Measurements from ENCODE around the gene CGGBP1. TPM values are rescaled to one million over a fixed set of nuclear protein-coding genes. Genes with fewer than 3 reads are reported as not detected.

The CGGBP1 gene
- total RNA-seq, 1 donor from 2014 or later, result 59.5 TPM

- H3K27me3 Mint-ChIP-seq (ENCODE audit: low read depth, unreplicated experiment), result no peaks in the 10 kb centered on the region
- DNase-seq (ENCODE audit: low read depth), result peak; percentile 49
- H3K79me2 ChIP-seq (ENCODE audit: insufficient read depth, low read length), result no peaks in the 10 kb centered on the region
- H3K4me2 ChIP-seq (ENCODE audit: low read length), result no peak overlapping the region
- H3K27ac Mint-ChIP-seq (ENCODE audit: unreplicated experiment), result no peak overlapping the region
- H3K9me3 ChIP-seq (ENCODE audit: insufficient read depth, low read depth, low read length), result no peaks in the 10 kb centered on the region
- H4K20me1 ChIP-seq (ENCODE audit: insufficient read depth, low read length), result no peaks in the 10 kb centered on the region
- no peak overlapping the region for H3K9ac ChIP-seq (ENCODE audit: low read length)
- no peaks in the 10 kb centered on the region for H3K4me1 ChIP-seq (ENCODE audit: insufficient read depth, low read length)
- no peaks in the 10 kb centered on the region for H3K9me3 Mint-ChIP-seq (ENCODE audit: unreplicated experiment)
- peak; percentile 56 for FAIRE-seq
- no peaks in the 10 kb centered on the region for H3K36me3 ChIP-seq (ENCODE audit: insufficient read depth, low read length)
- no peaks in the 10 kb centered on the region for H3K27me3 ChIP-seq (ENCODE audit: insufficient read depth, low read length)
- no peak overlapping the region for H3K4me3 Mint-ChIP-seq (ENCODE audit: unreplicated experiment)
- peaks cover 14% of the 10 kb centered on the region for H3K4me1 Mint-ChIP-seq (ENCODE audit: low read depth, unreplicated experiment)
- no peak overlapping the region for H3K4me3 ChIP-seq (ENCODE audit: insufficient read depth, low read depth, low read length)
- no peak overlapping the region for H3K27ac ChIP-seq (ENCODE audit: low read depth, low read length)
- H3K36me3 Mint-ChIP-seq (ENCODE audit: low read depth, unreplicated experiment), result no peaks in the 10 kb centered on the region
- no peak overlapping the region for H2AFZ ChIP-seq (ENCODE audit: low read depth, low read length)
- TF ChIP-seq CTCF (IDR thresholded peaks at IDR 0.05; ENCODE audit: insufficient read depth, low read depth, low read length), result no peak
- no peak for TF ChIP-seq EZH2 (IDR thresholded peaks at IDR 0.05; ENCODE audit: insufficient read depth, low read length)
Measured at GRCh38 chr3:88038566-88038965, 20.2 kb downstream of the CGGBP1 start.

- Histone ChIP-seq H3K4me3 (ENCODE audit: insufficient read depth, low read depth, low read length) (no peak overlapping the region), H3K79me2 (ENCODE audit: insufficient read depth, low read length) (no peaks in the 10 kb centered on the region), H3K27me3 (ENCODE audit: insufficient read depth, low read length) (no peaks in the 10 kb centered on the region), H3K4me2 (ENCODE audit: low read length) (no peak overlapping the region), H3K27ac (ENCODE audit: low read depth, low read length) (no peak overlapping the region), H3K4me1 (ENCODE audit: insufficient read depth, low read length) (no peaks in the 10 kb centered on the region), H3K9ac (ENCODE audit: low read length) (no peak overlapping the region), H2AFZ (ENCODE audit: low read depth, low read length) (no peak overlapping the region), H4K20me1 (ENCODE audit: insufficient read depth, low read length) (no peaks in the 10 kb centered on the region), H3K36me3 (ENCODE audit: insufficient read depth, low read length) (no peaks in the 10 kb centered on the region), H3K9me3 (ENCODE audit: insufficient read depth, low read depth, low read length) (no peaks in the 10 kb centered on the region)
- TF ChIP-seq CTCF (IDR thresholded peaks at IDR 0.05; ENCODE audit: insufficient read depth, low read depth, low read length) (no peak), EZH2 (IDR thresholded peaks at IDR 0.05; ENCODE audit: insufficient read depth, low read length) (no peak)
- Mint-ChIP-seq H3K4me1 (ENCODE audit: low read depth, unreplicated experiment) (peaks cover 20% of the 10 kb centered on the region), H3K36me3 (ENCODE audit: low read depth, unreplicated experiment) (no peaks in the 10 kb centered on the region), H3K27me3 (ENCODE audit: low read depth, unreplicated experiment) (no peaks in the 10 kb centered on the region), H3K4me3 (ENCODE audit: unreplicated experiment) (no peak overlapping the region), H3K9me3 (ENCODE audit: unreplicated experiment) (no peaks in the 10 kb centered on the region), H3K27ac (ENCODE audit: unreplicated experiment) (no peak overlapping the region)
- DNase-seq (ENCODE audit: low read depth) (no peak), FAIRE-seq (no peak)
Measured at GRCh38 chr3:88036221-88036620, 22.6 kb downstream of the CGGBP1 start.

GRCh38 chr3:88034491-88035275 lies 24.1 kb downstream of the CGGBP1 start:
- H3K27me3 ChIP-seq (ENCODE audit: insufficient read depth, low read length), result no peaks in the 10 kb centered on the region
- H3K36me3 ChIP-seq (ENCODE audit: insufficient read depth, low read length), result no peaks in the 10 kb centered on the region
- H2AFZ ChIP-seq (ENCODE audit: low read depth, low read length), result no peak overlapping the region
- no peaks in the 10 kb centered on the region for H3K4me1 ChIP-seq (ENCODE audit: insufficient read depth, low read length)
- H3K4me3 Mint-ChIP-seq (ENCODE audit: unreplicated experiment), result no peak overlapping the region
- no peak overlapping the region for H3K27ac Mint-ChIP-seq (ENCODE audit: unreplicated experiment)
- H3K79me2 ChIP-seq (ENCODE audit: insufficient read depth, low read length), result no peaks in the 10 kb centered on the region
- peaks cover 20% of the 10 kb centered on the region for H3K4me1 Mint-ChIP-seq (ENCODE audit: low read depth, unreplicated experiment)
- no peak for DNase-seq (ENCODE audit: low read depth)
- H3K9me3 Mint-ChIP-seq (ENCODE audit: unreplicated experiment), result no peaks in the 10 kb centered on the region
- no peaks in the 10 kb centered on the region for H3K36me3 Mint-ChIP-seq (ENCODE audit: low read depth, unreplicated experiment)
- no peaks in the 10 kb centered on the region for H4K20me1 ChIP-seq (ENCODE audit: insufficient read depth, low read length)
- no peak overlapping the region for H3K27ac ChIP-seq (ENCODE audit: low read depth, low read length)
- H3K9ac ChIP-seq (ENCODE audit: low read length), result no peak overlapping the region
- no peak overlapping the region for H3K4me2 ChIP-seq (ENCODE audit: low read length)
- TF ChIP-seq CTCF (IDR thresholded peaks at IDR 0.05; ENCODE audit: insufficient read depth, low read depth, low read length) (no peak), EZH2 (IDR thresholded peaks at IDR 0.05; ENCODE audit: insufficient read depth, low read length) (no peak)
- no peak for FAIRE-seq
- no peaks in the 10 kb centered on the region for H3K27me3 Mint-ChIP-seq (ENCODE audit: low read depth, unreplicated experiment)
- H3K9me3 ChIP-seq (ENCODE audit: insufficient read depth, low read depth, low read length), result no peaks in the 10 kb centered on the region
- no peak overlapping the region for H3K4me3 ChIP-seq (ENCODE audit: insufficient read depth, low read depth, low read length)
